GM12891 (cell line): ENCODE measurements around the gene WDR48.

Experiments used
- DNase-seq: peaks from one replicate; pipeline ENCODE4 v3.0.0; 2011; ENCODE audit warnings: low spot score; ENCODE audit not compliant: insufficient read length
- FAIRE-seq: peaks from 2 replicates; lab custom pipeline; 2011; peaks lifted over from hg19 to GRCh38; lab: Jason Lieb, UNC
- PAX5 ChIP-seq: IDR thresholded peaks from 2 replicates; pipeline ENCODE4 v1.6.1; 2011; ENCODE audit warnings: low read length, moderate library complexity, mild to moderate bottlenecking; ENCODE audit not compliant: insufficient read depth, severe bottlenecking
- POLR2A ChIP-seq: IDR thresholded peaks from 2 replicates; pipeline ENCODE4 v1.6.1; 2011; ENCODE audit warnings: low read depth, low read length, control low read depth
- POLR2AphosphoS5 ChIP-seq: IDR thresholded peaks from 2 replicates; pipeline ENCODE4 v1.6.1; 2011; ENCODE audit warnings: low read depth, low read length, control low read depth
- POU2F2 ChIP-seq: IDR thresholded peaks from 2 replicates; pipeline ENCODE4 v1.6.1; 2011; ENCODE audit warnings: low read depth, mild to moderate bottlenecking, control low read depth, low read length, moderate library complexity
- SPI1 ChIP-seq: IDR thresholded peaks from 2 replicates; pipeline ENCODE4 v1.6.1; 2011; ENCODE audit warnings: low read depth, low read length, control low read depth
- TAF1 ChIP-seq: IDR thresholded peaks from 2 replicates; pipeline ENCODE4 v1.6.1; 2011; ENCODE audit warnings: low read depth, low read length, control low read depth

WDR48 gene

DNA sequence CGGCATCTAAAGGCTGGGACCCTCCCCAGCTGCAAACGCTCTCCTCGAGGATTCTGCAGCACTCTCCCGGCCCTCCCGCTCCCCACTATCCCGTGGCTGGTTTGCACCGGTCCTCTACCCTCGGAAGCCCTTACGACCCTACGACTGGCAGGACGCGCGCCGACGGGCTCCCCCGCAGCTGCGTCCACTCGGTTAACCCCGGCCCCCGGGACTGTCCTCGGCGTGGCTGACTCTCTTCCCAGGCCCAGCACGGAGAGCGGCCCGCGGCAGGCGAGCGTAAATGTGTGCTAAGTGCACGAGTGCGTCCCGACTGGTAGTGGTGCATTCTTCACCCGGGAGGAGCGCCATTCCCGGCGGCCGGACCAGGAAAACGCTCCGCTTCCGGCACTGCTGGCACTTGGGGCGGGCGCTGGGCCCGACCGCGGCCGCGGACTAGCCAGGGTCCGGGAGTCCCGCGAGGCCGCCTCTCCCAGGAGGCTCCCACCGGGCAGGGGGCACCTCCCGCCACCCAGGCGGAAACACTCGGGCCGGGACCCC, 55.1 kb downstream of the WDR48 start:
- DNase-seq (peak; percentile 37), FAIRE-seq (no peak)
- TF ChIP-seq SPI1, result no peak
- no peak for TF ChIP-seq POLR2A
- TF ChIP-seq POU2F2, result no peak
- no peak for TF ChIP-seq POLR2AphosphoS5
- no peak for TF ChIP-seq PAX5
- TF ChIP-seq TAF1, result no peak

GRCh38 chr3:39107388-39108199, 55.8 kb downstream of the WDR48 start, which contains the start of the genes GORASP1 and TTC21A:
TSS of gene GORASP1 (minus strand) at chr3:39107627. CDS start at chr3:39107541, 86 bp downstream.
TSS of gene TTC21A (plus strand) at chr3:39107680. CDS start at chr3:39107838, 158 bp downstream.
- FAIRE-seq (peak; percentile 85), DNase-seq (peak; percentile 75)
- TF ChIP-seq POLR2A, result no peak
- no peak for TF ChIP-seq SPI1
- no peak for TF ChIP-seq POLR2AphosphoS5
- no peak for TF ChIP-seq TAF1
- TF ChIP-seq POU2F2, result no peak
- no peak for TF ChIP-seq PAX5

DNA sequence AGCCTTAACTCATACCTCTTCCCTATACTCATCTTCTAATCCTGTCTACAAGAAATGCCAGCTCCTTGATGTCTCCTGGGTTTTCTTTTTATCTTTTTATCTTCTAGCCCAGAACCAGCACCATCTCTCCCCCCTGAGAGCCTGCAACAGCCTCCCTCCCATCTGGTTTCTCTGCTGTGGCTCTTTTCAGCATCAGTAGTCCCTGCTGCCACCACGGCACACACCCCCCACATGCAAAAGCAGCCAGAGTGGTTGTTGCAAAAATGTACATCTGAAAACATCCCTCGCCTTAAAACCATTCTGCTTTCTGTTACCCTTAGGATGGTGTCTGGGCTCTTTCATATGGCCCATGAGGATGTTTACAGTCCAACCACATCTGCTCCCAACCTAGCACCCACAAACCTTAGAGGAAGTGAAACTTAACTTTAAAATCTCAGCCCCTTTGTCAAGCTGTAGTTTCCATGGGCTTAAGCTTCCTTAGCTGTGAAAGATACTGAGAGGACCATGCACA, 56.4 kb downstream of the WDR48 start:
- DNase-seq, result peak; percentile 66
- peak; percentile 82 for FAIRE-seq
- peak; percentile 99 for TF ChIP-seq SPI1
- TF ChIP-seq TAF1, result no peak
- TF ChIP-seq POU2F2, result peak; percentile 40; the same call in 1 of the 2 replicates
- TF ChIP-seq POLR2A, result no peak

- no peak for FAIRE-seq
- no peak for DNase-seq
- TF ChIP-seq TAF1 (no peak), POLR2A (no peak), SPI1 (no peak), POLR2AphosphoS5 (no peak), PAX5 (no peak), POU2F2 (no peak)
Observed at GRCh38 chr3:39109086-39109485, 57.3 kb downstream of the WDR48 start.

DNA sequence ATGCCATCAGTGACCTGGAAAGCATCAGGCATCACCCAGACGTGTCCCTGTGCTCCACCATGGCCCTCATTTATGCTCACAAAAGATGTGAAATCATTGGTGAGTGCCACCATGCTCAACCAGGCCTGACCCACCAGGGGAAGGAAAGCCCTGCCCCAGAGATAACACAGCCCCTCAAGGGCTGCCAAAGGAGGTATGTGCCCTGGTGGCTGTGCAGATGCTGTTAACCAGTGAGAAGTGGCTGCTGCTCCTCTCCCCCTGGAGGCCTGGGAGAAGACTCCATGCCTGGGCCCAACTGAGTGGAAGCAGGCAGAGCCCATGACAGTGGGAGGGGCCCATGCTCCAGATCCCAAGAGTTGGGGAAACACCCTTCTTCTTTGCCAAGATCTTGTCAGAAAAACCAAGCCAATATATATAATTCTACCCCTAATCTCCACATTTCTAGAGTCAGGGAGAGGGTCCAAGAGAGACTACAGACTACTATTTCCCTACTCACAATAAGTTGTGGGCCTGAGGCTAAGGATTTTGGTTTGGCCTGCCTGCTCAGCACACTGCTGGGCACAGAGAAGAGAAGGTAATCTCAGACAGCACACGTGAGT, 58.3 kb downstream of the WDR48 start:
- no peak for FAIRE-seq
- TF ChIP-seq PAX5 (no peak), TAF1 (no peak), SPI1 (no peak), POLR2A (no peak), POU2F2 (no peak), POLR2AphosphoS5 (no peak)
- no peak for DNase-seq

- DNase-seq (no peak), FAIRE-seq (no peak)
- TF ChIP-seq SPI1, result no peak
- TF ChIP-seq TAF1, result no peak
- no peak for TF ChIP-seq POU2F2
- no peak for TF ChIP-seq POLR2AphosphoS5
- no peak for TF ChIP-seq PAX5
- no peak for TF ChIP-seq POLR2A
Observed at GRCh38 chr3:39112113-39112512, 60.3 kb downstream of the WDR48 start.

DNA sequence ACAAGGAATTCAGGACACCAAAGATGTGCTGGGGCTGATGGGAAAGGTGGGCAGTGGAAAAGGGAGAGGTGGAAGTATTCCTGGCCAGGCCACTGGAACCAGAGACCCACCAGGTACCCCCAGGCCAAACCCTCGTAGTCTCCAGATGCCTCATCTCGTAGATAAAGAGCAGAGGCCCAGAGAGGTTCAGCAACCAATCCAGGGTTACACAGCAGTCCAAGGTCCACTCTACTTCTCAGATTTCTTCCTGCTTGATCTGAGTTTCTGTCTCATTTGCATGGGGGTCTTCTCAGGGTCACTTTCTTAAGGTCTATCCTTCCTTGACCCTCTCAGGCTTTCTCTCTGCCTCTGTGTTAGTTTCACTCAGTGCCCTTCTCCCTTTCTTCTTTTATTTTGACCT, 60.7 kb downstream of the WDR48 start:
- no peak for FAIRE-seq
- DNase-seq, result no peak
- TF ChIP-seq POLR2A (no peak), POU2F2 (no peak), PAX5 (no peak), SPI1 (no peak)

GRCh38 chr3:39113291-39113690, 61.5 kb downstream of the WDR48 start:
- DNase-seq (no peak), FAIRE-seq (no peak)
- TF ChIP-seq POU2F2 (no peak), POLR2A (no peak), POLR2AphosphoS5 (no peak), PAX5 (no peak), SPI1 (no peak), TAF1 (no peak)

- TF ChIP-seq SPI1, result no peak
- no peak for TF ChIP-seq PAX5
- TF ChIP-seq POLR2AphosphoS5, result no peak
- no peak for TF ChIP-seq POU2F2
- TF ChIP-seq TAF1, result no peak
- no peak for TF ChIP-seq POLR2A
- FAIRE-seq, result no peak
- no peak for DNase-seq
Observed at GRCh38 chr3:39114456-39114855, 62.6 kb downstream of the WDR48 start.

DNA sequence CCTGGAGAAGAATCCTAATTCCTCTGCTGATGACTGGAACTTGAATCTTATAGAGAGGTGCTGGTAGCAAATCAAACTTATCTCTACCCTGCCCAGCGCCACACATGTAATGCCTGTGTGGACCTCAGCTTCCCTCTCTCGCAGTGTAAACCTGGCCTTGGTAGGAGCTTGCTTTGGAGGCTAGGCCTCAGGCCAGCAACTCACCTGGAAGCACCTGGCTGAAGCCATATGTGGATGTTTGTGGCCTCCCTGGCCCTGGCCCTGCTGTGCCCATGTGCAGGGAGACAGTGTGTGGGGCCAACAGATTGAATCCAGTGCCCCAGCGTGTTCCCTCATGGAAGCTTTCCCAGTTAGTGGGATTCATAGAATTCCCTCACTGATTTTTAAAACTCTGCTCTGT, 64.1 kb downstream of the WDR48 start:
- TF ChIP-seq POU2F2, result no peak
- TF ChIP-seq PAX5, result no peak
- TF ChIP-seq POLR2AphosphoS5, result no peak
- no peak for TF ChIP-seq SPI1
- TF ChIP-seq TAF1, result no peak
- FAIRE-seq, result no peak
- no peak for DNase-seq
